CD4-positive, alpha-beta memory T cell (primary cell): ENCODE results near the gene FRRS1. TPM values are rescaled to one million over a fixed set of nuclear protein-coding genes. Genes with fewer than 3 reads are reported as not detected.

Source experiments
- CTCF ChIA-PET: fragments of 350-600 bp; sonication (Branson Sonifier 250); formaldehyde crosslinking; loops from one replicate; lab custom pipeline; 2021; ENCODE audit warnings: inconsistent platforms; ENCODE audit not compliant: partially characterized antibody; lab: Charles Lee
- POLR2A ChIA-PET: fragments of 350-600 bp; sonication (Branson Sonifier 250); formaldehyde crosslinking; loops from one replicate; lab custom pipeline; 2021; ENCODE audit not compliant: partially characterized antibody; lab: Charles Lee
- DNase-seq, 5 donors: peaks; one replicate each; pipeline versions ENCODE4 v3.0.0 to v3.0.0-alpha.2; 2020 to 2022; ENCODE audit warnings: mixed read lengths in 1 of 5
- H3K27ac ChIP-seq: one replicate; pipeline ENCODE4 v1.7.0; 2013; ENCODE audit warnings: low read depth, low read length
- H3K27me3 ChIP-seq: 2 replicates; pipeline ENCODE4 v1.7.0; 2013; ENCODE audit warnings: mild to moderate bottlenecking, low read length, moderate library complexity; ENCODE audit not compliant: insufficient read depth
- H3K36me3 ChIP-seq: 2 replicates; pipeline ENCODE4 v1.7.0; 2013; ENCODE audit warnings: mild to moderate bottlenecking, low read length, moderate library complexity; ENCODE audit not compliant: insufficient read depth
- H3K4me1 ChIP-seq: 2 replicates; pipeline ENCODE4 v1.7.0; 2013; ENCODE audit warnings: mild to moderate bottlenecking, low read length, moderate library complexity; ENCODE audit not compliant: insufficient read depth
- H3K4me3 ChIP-seq, 2 donors: one replicate each; pipeline ENCODE4 v1.7.0; 2013; ENCODE audit warnings: low read length in 2 of 2, mild to moderate bottlenecking in 1 of 2
- H3K9me3 ChIP-seq, 2 donors: one replicate each; pipeline ENCODE4 v1.7.0; 2013; ENCODE audit warnings: low read length in 2 of 2, control low read depth in 1 of 2; ENCODE audit not compliant: control insufficient read depth in 1 of 2
- H3K27ac Mint-ChIP-seq, 7 donors: one replicate each; pipeline ENCODE4 v1.8.0; 2020 to 2021; ENCODE audit warnings: mixed read lengths in 7 of 7, mild to moderate bottlenecking in 6 of 7, inconsistent platforms in 3 of 7, moderate library complexity in 3 of 7
- H3K27me3 Mint-ChIP-seq, 2 donors: one replicate each; pipeline ENCODE4 v1.8.0; 2020 to 2021; ENCODE audit warnings: mixed read lengths in 2 of 2
- H3K36me3 Mint-ChIP-seq, 2 donors: one replicate each; pipeline ENCODE4 v1.8.0; 2020 to 2021; ENCODE audit warnings: mixed read lengths in 2 of 2, inconsistent platforms in 1 of 2, mild to moderate bottlenecking in 1 of 2
- H3K4me1 Mint-ChIP-seq, 4 donors: one replicate each; pipeline ENCODE4 v1.8.0; 2020 to 2021; ENCODE audit warnings: mixed read lengths in 4 of 4, mild to moderate bottlenecking in 1 of 4
- H3K4me3 Mint-ChIP-seq, 8 donors: one replicate each; pipeline ENCODE4 v1.8.0; 2020 to 2021; ENCODE audit warnings: mixed read lengths in 8 of 8, mild to moderate bottlenecking in 7 of 8, moderate library complexity in 6 of 8, inconsistent platforms in 3 of 8
- H3K9me3 Mint-ChIP-seq, 8 donors: one replicate each; pipeline ENCODE4 v1.8.0; 2020 to 2021; ENCODE audit warnings: mixed read lengths in 8 of 8, mild to moderate bottlenecking in 5 of 8, inconsistent platforms in 3 of 8, moderate library complexity in 1 of 8
- intact Hi-C: fragments of 100-400 bp; cut with micrococcal nuclease; formaldehyde crosslinking; loops from one replicate; pipeline ENCODE4 v1.15.1; 2023
- polyA plus RNA-seq, 2 donors: library from polyadenylated mRNA; unstranded; fragments of 300-500 nt; fragmentation: Illumina TruSeq; gene quantifications; one replicate each; pipeline ENCODE4 v1.2.3, GENCODE V29; 2021
- total RNA-seq, 2 experiments: library from RNA; stranded (reverse); gene quantifications; one replicate each; pipeline ENCODE4 v1.2.3, GENCODE V29; 2021

Gene FRRS1
- total and polyA plus RNA-seq, 4 experiments from 2014 or later, result 0.29 to 0.33 TPM; not detected in 2

GRCh38 chr1:99682291-99682751 is 84.1 kb downstream of the FRRS1 start:
- no peaks in the 10 kb centered on the region for H3K9me3 ChIP-seq
- POLR2A ChIA-PET, result no interaction called here
- Mint-ChIP-seq H3K36me3 (no peaks in the 10 kb centered on the region), H3K4me3 (no peak overlapping the region), H3K27ac (no peak overlapping the region), H3K4me1 (peaks cover 0 to 2% (median under 1%) of the 10 kb centered on the region in 4 donors), H3K9me3 (no peaks in the 10 kb centered on the region), H3K27me3 (peaks cover 3 to 4% of the 10 kb centered on the region in 2 donors)
- no peaks in the 10 kb centered on the region for H3K36me3 ChIP-seq
- intact Hi-C loops, result no loop called here
- no peaks in the 10 kb centered on the region for H3K27me3 ChIP-seq
- CTCF ChIA-PET, result no interaction called here
- no peak overlapping the region for H3K27ac ChIP-seq
- no peaks in the 10 kb centered on the region for H3K4me1 ChIP-seq
- no peak overlapping the region for H3K4me3 ChIP-seq
- no peak for DNase-seq

GRCh38 chr1:99681583-99681982 is 84.9 kb downstream of the FRRS1 start:
- Histone ChIP-seq H3K9me3 (no peaks in the 10 kb centered on the region), H3K36me3 (no peaks in the 10 kb centered on the region), H3K27ac (no peak overlapping the region), H3K4me3 (no peak overlapping the region), H3K27me3 (no peaks in the 10 kb centered on the region), H3K4me1 (no peaks in the 10 kb centered on the region)
- DNase-seq, result no peak
- Mint-ChIP-seq H3K36me3 (no peaks in the 10 kb centered on the region), H3K27me3 (peaks cover 4 to 5% of the 10 kb centered on the region in 2 donors), H3K9me3 (no peaks in the 10 kb centered on the region), H3K27ac (no peak overlapping the region), H3K4me1 (peaks cover 0 to 2% (median under 1%) of the 10 kb centered on the region in 4 donors), H3K4me3 (no peak overlapping the region)
- POLR2A ChIA-PET, result no interaction called here
- CTCF ChIA-PET, result no interaction called here
- intact Hi-C loops, result no loop called here

- intact Hi-C loops, result no loop called here
- Mint-ChIP-seq H3K4me1 (no peaks in the 10 kb centered on the region), H3K27me3 (peaks cover 4 to 5% of the 10 kb centered on the region in 2 donors), H3K36me3 (no peaks in the 10 kb centered on the region), H3K4me3 (no peak overlapping the region), H3K27ac (no peak overlapping the region), H3K9me3 (no peaks in the 10 kb centered on the region)
- CTCF ChIA-PET, result interaction anchor here (1.4 kb wide), 1 partner anchor 931 kb away, joined by 3 read pairs; no protein-coding TSS in a partner anchor
- DNase-seq, result no peak
- H3K4me3 ChIP-seq, result no peak overlapping the region
- H3K9me3 ChIP-seq, result no peaks in the 10 kb centered on the region
- H3K36me3 ChIP-seq, result no peaks in the 10 kb centered on the region
- no peaks in the 10 kb centered on the region for H3K27me3 ChIP-seq
- POLR2A ChIA-PET, result no interaction called here
- no peaks in the 10 kb centered on the region for H3K4me1 ChIP-seq
- no peak overlapping the region for H3K27ac ChIP-seq
Observed at GRCh38 chr1:99680270-99680669, 86.2 kb downstream of the FRRS1 start.

- no peaks in the 10 kb centered on the region for H3K9me3 Mint-ChIP-seq
- no peaks in the 10 kb centered on the region for H3K36me3 Mint-ChIP-seq
- ChIA-PET POLR2A (no interaction called here), CTCF (no interaction called here)
- Histone ChIP-seq H3K9me3 (no peaks in the 10 kb centered on the region), H3K36me3 (no peaks in the 10 kb centered on the region), H3K4me1 (no peaks in the 10 kb centered on the region), H3K27ac (no peak overlapping the region), H3K27me3 (no peaks in the 10 kb centered on the region), H3K4me3 (no peak overlapping the region)
- intact Hi-C loops, result no loop called here
- no peak overlapping the region for H3K27ac Mint-ChIP-seq
- no peak overlapping the region for H3K4me3 Mint-ChIP-seq
- no peak for DNase-seq
- H3K4me1 Mint-ChIP-seq, result no peaks in the 10 kb centered on the region
- H3K27me3 Mint-ChIP-seq, result peaks cover 4 to 14% of the 10 kb centered on the region in 2 donors
Observed at GRCh38 chr1:99677416-99677815, 89.0 kb downstream of the FRRS1 start.

GRCh38 chr1:99676876-99677275 is 89.6 kb downstream of the FRRS1 start:
- H3K27me3 ChIP-seq, result no peaks in the 10 kb centered on the region
- Mint-ChIP-seq H3K4me3 (no peak overlapping the region), H3K27ac (no peak overlapping the region), H3K27me3 (peaks cover 3 to 18% of the 10 kb centered on the region in 2 donors), H3K9me3 (no peaks in the 10 kb centered on the region), H3K36me3 (no peaks in the 10 kb centered on the region), H3K4me1 (no peaks in the 10 kb centered on the region)
- ChIA-PET CTCF (no interaction called here), POLR2A (no interaction called here)
- no peaks in the 10 kb centered on the region for H3K9me3 ChIP-seq
- H3K4me3 ChIP-seq, result no peak overlapping the region
- intact Hi-C loops, result no loop called here
- no peaks in the 10 kb centered on the region for H3K4me1 ChIP-seq
- no peaks in the 10 kb centered on the region for H3K36me3 ChIP-seq
- no peak overlapping the region for H3K27ac ChIP-seq
- DNase-seq, result no peak

GRCh38 chr1:99675994-99676393 is 90.4 kb downstream of the FRRS1 start:
- Histone ChIP-seq H3K27ac (no peak overlapping the region), H3K36me3 (no peaks in the 10 kb centered on the region), H3K9me3 (no peaks in the 10 kb centered on the region), H3K4me3 (no peak overlapping the region), H3K27me3 (no peaks in the 10 kb centered on the region), H3K4me1 (no peaks in the 10 kb centered on the region)
- ChIA-PET CTCF (interaction anchor here (0.6 kb wide), 1 partner anchor 724 kb away, joined by 3 read pairs; no protein-coding TSS in a partner anchor), POLR2A (no interaction called here)
- no peaks in the 10 kb centered on the region for H3K36me3 Mint-ChIP-seq
- H3K4me3 Mint-ChIP-seq, result no peak overlapping the region
- intact Hi-C loops, result no loop called here
- no peak for DNase-seq
- H3K27ac Mint-ChIP-seq, result no peak overlapping the region
- peaks cover 4 to 18% of the 10 kb centered on the region in 2 donors for H3K27me3 Mint-ChIP-seq
- H3K9me3 Mint-ChIP-seq, result no peaks in the 10 kb centered on the region
- H3K4me1 Mint-ChIP-seq, result no peaks in the 10 kb centered on the region

GRCh38 chr1:99675292-99675691 is 91.1 kb downstream of the FRRS1 start:
- POLR2A ChIA-PET, result no interaction called here

More at GRCh38 chr1:99675292-99675691, 91.1 kb downstream of the FRRS1 start:
- Histone ChIP-seq H3K4me3 (no peak overlapping the region), H3K27me3 (no peaks in the 10 kb centered on the region), H3K27ac (no peak overlapping the region), H3K36me3 (no peaks in the 10 kb centered on the region), H3K9me3 (no peaks in the 10 kb centered on the region), H3K4me1 (no peaks in the 10 kb centered on the region)
- no peak for DNase-seq
- CTCF ChIA-PET, result interaction anchor here (0.6 kb wide), 1 partner anchor 723 kb away, joined by 3 read pairs; no protein-coding TSS in a partner anchor
- Mint-ChIP-seq H3K4me3 (no peak overlapping the region), H3K27ac (no peak overlapping the region), H3K4me1 (no peaks in the 10 kb centered on the region), H3K27me3 (peaks cover 4 to 18% of the 10 kb centered on the region in 2 donors), H3K9me3 (no peaks in the 10 kb centered on the region), H3K36me3 (no peaks in the 10 kb centered on the region)
- intact Hi-C loops, result no loop called here
